AG08395 (cell line): Measurements from ENCODE around the gene COL9A3.

Experiments used
- DNase-seq: peaks from one replicate; pipeline ENCODE4 v3.0.0; 2012; ENCODE audit warnings: mixed read lengths, low spot score

The COL9A3 gene

GRCh38 chr20:62880935-62881661, 64.2 kb downstream of the COL9A3 start:
- DNase-seq: no peak

- no peak for DNase-seq
These were observed 65.0 kb downstream of the COL9A3 start for GRCh38 chr20:62881662-62882395.

- no peak for DNase-seq
These were observed 65.6 kb downstream of the COL9A3 start for GRCh38 chr20:62882426-62882825.

GRCh38 chr20:62884556-62884955, 67.7 kb downstream of the COL9A3 start:
- DNase-seq: no peak

- no peak for DNase-seq
These were observed 68.4 kb downstream of the COL9A3 start for GRCh38 chr20:62885046-62885895.

- no peak for DNase-seq
These were observed 69.3 kb downstream of the COL9A3 start for GRCh38 chr20:62885896-62886708.

- no peak for DNase-seq
These were observed 69.8 kb downstream of the COL9A3 start for GRCh38 chr20:62886709-62887058.

- peak; percentile 48 for DNase-seq
These were observed 70.5 kb downstream of the COL9A3 start for GRCh38 chr20:62887152-62887859.

- no peak for DNase-seq
These were observed 71.0 kb downstream of the COL9A3 start for GRCh38 chr20:62887860-62888239.

GRCh38 chr20:62888406-62888805, 71.6 kb downstream of the COL9A3 start:
- no peak for DNase-seq

GRCh38 chr20:62888910-62889309, 72.1 kb downstream of the COL9A3 start:
- no peak for DNase-seq

GRCh38 chr20:62889411-62889810, 72.6 kb downstream of the COL9A3 start:
- DNase-seq: no peak

GRCh38 chr20:62889871-62890270, 73.0 kb downstream of the COL9A3 start:
- no peak for DNase-seq

- DNase-seq: no peak
These were observed 73.6 kb downstream of the COL9A3 start for GRCh38 chr20:62890444-62890843.
